Activated gamma-delta T cell treated with anti-CD3 and anti-CD28 coated beads, Interleukin-2, amount 50 U/mL, for 16 hours (primary cell): ENCODE data around the gene SBF1.
"Not testable (repeated sequence)": the region's sequence is repeated elsewhere in the genome, so short reads cannot be mapped to it uniquely, and the experiment has no call there.

ENCODE experiments used
- DNase-seq: peaks from one replicate; pipeline ENCODE4 v3.0.0-alpha.2; 2020; ENCODE audit warnings: low read depth

Gene SBF1

DNA sequence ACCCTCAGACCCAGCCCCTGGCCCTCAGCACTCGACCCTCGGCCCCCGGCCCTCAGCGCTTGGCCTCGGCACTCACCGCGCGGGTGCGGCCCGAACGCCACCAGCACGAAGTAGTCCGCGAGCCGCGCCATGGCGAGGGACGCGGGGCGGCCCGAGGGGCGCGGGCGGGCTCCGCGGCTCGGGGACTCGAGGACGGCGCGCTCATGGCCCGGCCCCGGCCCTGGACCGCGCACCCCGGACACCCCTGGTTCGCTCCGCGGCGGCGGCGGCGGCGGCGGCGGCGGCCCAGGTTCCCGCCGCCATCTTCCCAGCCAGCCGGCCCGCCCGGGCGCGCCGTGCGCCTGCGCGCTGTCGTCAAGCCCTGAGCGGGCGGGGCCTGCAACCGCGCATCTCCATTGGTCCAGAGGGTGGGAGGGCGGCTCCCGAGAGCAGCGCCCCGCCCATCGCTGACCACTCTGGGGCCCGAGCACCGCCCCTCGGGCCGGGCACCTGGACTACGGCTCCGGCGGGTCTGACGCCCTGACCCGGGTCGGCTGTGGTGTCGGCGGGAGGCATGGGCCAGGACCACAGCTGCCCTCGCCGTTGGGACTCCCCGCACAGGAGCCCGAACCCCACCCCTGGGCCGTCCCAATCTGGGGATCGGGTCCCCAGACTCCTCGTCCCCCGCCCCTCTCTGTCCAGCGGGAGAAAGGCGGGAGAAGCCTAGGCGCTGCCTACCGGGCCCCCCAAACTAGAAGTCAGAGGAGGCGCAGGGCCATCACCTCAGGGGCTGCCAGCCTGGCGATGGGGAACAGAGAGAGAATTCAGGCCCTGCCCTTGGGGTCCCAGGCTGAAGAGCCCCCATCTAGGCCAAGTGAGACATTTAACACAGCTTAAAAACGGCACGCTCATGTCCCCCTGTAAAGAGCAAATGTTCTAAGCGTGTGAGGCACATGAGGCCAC, at the start of gene SBF1:
SBF1 (minus strand) TSS at position 326 of the 942 bp plus-strand sequence; CDS start at position 131, 195 bp downstream.
- DNase-seq, result peak; percentile 84

GRCh38 chr22:50523806-50524675, 49.2 kb upstream of the SBF1 start:
- DNase-seq, result no peak

- no peak for DNase-seq
These were observed 48.6 kb upstream of the SBF1 start for GRCh38 chr22:50523458-50523805.

GRCh38 chr22:50522806-50523438, 48.1 kb upstream of the SBF1 start:
- DNase-seq, result no peak

DNA sequence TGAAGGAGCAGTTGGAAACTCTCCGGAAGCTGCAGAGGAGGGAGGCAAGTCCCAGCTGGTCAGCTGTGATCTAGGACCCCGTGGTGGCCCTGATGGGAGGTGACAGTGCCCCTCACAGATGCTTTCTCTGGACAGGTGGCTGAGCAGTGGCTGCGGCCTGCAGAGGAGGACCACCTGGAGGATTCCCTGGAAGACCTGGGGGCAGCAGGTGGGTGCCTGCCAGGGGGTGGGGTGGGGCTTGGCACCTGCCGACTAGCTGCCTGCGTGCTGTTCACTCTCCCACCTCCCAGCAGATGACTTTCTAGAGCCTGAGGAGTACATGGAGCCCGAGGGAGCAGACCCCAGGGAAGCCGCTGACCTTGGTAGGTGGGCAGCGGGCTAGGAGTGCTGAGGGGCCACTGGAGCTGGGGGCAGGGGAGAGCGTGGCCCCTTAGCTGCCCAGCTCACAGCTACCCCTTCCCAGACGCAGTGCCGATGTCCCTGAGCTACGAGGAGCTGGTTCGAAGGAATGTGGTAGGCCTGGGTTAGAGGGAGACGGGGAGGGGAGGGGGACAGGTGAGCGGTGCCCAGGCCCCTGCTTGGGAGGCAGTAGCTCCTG, 47.5 kb upstream of the SBF1 start:
- no peak for DNase-seq

DNA sequence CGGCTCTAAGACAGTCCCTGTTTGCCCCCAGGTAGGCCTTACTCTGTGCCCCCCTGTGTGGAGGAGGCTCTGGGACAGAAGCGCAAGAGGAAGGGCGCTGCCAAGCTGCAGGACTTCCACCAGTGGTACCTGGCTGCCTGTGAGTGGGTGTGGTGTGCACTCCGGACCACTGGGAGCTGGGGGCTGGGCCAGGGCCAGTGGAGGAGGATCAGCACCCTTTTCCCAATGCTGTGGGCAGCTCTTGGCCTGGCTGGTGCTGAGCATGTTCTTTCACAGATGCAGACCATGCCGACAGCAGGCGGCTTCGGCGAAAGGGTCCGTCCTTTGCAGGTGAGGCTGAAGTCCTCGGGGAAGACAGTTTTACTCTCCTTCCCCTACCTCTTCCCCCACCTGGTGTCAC, 46.9 kb upstream of the SBF1 start:
- DNase-seq, result no peak

- no peak for DNase-seq
These were observed 46.1 kb upstream of the SBF1 start for GRCh38 chr22:50520826-50521453.

DNA sequence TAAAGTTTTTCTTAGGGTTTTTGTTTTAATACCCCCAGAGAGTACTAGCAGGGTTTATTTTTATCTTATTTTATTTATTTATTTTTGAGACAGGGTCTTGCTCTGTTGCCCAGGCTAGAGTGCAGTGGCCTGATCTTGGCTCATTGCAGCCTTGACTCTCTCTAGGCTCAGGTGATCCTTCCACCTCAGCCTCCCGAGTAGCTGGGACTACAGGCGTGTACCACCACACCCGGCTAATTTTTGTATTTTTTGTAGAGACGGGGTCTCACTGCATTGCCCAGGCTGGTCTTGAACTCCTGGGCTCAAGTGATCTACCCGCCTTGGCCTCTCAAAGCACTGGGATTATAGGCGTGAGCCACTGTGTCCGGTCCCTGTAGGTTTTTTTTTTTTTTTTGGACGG, 45.3 kb upstream of the SBF1 start:
- not testable (repeated sequence) for DNase-seq

DNA sequence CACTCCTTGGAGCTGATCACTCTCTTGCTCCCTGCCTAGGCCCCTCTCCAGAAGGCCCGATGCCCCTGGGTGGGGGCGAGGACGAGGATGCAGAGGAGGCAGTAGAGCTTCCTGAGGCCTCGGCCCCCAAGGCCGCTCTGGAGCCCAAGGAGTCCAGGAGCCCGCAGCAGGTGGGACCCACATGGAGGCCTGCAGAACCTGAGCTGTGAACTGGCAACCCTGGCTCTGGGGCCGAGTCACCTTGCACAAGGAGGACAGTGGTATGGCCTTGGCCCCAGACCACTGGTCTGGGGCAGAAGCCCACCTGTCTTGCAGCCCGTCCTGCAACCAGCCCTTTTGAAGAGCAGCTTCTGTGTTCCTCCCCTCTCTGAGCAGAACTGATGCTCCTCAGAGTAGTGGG, 44.3 kb upstream of the SBF1 start:
- no peak for DNase-seq

- DNase-seq, result no peak
These were observed 43.8 kb upstream of the SBF1 start for GRCh38 chr22:50518606-50519005.

- no peak for DNase-seq
These were observed 42.8 kb upstream of the SBF1 start for GRCh38 chr22:50517495-50518260.

DNA sequence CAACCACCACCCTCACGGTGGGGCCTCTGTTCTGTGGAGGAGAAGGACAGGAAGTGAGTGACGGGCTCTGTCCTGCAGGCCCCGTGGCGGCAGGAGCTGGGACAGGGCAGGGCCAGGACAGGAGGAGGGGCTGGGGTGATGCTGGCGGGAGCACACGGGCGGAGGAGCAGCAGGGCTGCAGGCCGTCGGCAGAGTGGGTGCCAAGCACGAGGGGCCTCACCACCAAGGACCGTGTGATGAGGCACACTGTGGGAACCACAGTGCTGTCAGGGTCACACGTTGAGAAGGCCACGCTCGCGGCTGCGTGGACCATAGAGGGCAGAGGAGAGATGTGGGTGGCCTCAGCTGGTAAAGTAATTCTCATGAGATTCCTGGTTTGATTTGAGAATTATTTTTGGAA, 42.1 kb upstream of the SBF1 start:
- no peak for DNase-seq

DNA sequence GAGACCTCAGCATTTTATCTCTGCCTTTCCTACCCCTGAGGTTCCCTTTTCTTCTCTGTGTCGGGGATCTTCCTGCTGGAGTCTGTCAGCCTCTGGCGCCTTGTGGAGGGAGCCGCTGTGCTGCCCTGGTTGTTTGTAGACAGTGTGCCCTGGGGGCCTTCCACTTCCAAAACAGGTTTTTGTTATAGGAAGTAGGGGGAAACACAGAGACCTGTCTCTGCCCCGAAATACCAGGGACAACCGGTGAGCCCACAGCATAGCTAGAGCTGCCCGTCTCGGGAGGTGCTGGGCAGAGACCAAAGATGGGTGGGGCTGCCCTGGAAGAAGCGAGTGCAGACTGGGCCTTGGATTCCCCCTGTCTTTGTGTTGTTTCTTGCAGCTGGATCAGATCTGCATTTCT, 41.2 kb upstream of the SBF1 start:
- DNase-seq, result no peak

GRCh38 chr22:50513175-50513574, 38.3 kb upstream of the SBF1 start:
- DNase-seq, result no peak

DNA sequence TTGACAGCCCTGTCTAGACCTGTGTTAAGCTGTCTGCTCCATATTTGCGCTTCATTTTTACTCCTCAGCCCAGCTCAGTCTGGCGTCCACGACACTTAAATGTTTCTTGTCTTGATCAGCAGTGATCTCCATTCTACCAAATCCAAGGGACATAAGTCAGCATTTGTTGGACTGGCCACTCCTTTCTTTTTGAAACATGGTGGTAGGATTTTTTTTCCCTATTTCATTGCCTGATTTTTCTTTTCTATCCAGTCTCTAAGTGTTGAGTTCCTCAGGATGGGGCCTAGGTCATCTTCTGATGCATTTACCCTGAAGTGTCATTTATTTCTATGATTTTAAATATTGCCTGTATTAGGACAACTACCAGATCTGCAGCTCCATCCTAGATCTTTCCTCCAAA, 34.1 kb upstream of the SBF1 start:
- no peak for DNase-seq

DNA sequence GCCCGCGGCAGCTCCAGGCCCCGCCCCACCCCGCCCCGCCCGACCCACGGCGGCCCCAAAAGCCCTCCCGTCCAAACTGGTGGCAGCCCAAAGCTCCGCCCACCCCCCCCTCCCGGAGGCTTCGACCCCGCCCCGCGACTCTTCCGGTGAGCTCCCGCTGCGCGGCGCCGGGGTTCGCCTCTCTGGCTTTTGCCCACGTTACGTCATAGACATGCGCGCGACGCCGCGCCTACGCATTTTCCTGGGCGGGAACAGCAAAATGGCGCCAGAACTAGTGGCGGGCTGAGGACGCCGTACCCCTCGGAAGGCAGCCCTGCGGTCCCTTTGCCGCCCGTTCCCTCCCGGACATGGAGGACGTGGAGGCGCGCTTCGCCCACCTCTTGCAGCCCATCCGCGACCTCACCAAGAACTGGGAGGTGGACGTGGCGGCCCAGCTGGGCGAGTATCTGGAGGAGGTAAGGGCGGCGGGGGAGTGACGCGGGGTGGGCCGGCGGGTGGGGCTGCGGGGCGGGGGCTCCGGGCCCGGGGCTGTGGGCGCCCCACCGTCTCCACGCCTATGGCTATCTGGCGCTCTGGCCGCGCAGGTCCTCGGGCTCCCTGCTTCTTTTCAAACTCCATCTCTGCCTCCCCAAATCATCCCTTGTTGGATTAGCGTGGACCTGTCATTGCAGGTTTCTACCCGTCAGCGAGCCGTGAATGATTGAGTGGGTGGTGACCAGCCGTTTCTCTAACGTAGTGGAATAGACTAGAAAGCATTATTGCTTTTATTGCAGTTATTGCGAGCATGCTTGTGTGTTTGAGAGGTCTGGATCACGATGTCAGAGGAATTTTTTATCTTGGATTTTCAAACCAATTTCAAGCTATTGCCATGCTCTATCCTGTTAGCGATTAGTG, 33.4 kb upstream of the SBF1 start, which contains the start of gene NCAPH2:
NCAPH2 (plus strand) TSS at position 234 of the 894 bp plus-strand sequence; CDS start at position 348, 114 bp downstream.
- DNase-seq, result peak; percentile 96

- peak; percentile 88 for DNase-seq
These were observed 32.7 kb upstream of the SBF1 start, which contains the start of gene LMF2 for GRCh38 chr22:50507421-50507990. Gene LMF2 (minus strand): TSS chr22:50507702. CDS start chr22:50507675, 27 bp downstream.

DNA sequence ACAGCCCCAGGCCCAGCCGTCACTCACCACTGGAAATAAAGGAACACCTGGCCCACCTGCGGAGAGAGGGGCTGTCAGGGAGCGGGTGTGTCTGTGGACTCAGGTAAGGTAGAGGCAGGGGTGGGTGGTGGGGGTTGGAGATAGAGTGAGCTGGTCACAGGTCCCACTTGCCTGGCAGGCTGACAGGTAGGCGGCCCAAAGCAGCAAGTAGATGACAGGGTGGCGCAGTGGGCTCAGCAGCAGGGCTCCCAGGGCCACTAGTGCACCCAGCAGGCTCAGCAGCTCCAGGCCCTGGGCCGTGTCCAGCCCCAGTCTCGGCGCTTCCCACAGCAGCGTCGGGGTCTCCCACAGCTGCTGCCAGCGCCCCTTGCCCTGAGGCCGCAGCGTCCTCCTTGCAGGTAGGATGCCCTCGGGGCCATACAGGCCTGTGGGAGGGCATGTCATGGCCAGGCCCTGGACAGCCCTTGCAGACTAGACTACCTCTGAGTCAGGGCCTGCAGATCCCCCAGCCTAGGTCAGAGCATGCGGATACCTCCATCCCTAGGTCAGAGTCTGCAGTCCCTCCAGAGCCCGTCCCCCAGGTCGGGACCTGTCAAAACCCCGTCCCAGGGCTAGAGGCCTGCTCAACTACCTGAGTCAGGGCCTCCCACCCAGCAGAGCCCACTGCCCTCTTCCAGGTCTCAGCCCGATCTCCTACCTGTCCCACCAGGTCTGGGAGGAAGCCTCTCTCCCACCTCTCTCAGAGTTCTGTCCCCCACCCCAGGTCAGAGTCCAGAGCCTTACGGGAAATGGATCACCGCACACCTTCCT, 32.0 kb upstream of the SBF1 start:
- DNase-seq, result no peak
